8988T (cell line): ENCODE results near the gene ESAM.

Source experiments
- DNase-seq: peaks from one replicate; pipeline ENCODE4 v3.0.0; 2011

ESAM gene

DNA sequence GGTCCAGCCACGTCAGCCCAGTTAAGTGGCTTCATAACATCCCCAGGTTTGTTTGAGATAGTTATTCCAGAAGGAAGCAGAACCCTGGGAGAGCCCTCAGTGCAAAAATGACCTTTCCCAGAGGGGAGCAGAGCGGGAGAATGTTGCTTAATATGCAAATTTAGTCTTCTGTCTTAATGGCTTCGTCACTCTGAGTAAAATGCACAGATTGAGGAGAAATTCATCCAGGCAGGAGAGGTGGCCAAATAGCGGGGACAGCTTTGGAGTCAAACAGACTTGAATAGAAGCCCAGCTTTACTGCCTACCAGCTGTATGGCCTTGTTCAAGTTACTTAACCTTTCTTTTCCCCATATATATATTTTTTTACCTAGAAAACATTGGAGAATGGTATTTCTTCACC lies 34.6 kb downstream of the ESAM start:
- DNase-seq, result no peak

DNA sequence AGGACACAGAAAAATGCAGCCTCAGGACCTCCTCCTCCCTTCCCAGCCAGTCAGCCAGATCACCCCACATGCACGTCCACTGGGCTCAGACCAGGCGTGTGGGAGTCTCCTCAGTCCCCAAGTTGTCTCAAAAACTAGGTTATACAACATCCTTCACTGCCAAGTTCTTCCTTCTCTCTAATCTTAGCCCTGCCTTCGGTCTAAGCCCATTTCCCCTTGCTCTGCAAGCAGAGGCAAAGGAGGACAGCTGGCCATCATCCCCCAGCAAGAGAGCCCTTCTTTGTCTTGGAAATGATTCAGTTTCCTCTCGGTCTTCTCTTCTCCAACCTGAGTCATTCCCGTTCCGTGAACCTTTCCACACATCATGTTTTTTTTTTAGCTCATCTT lies 36.4 kb downstream of the ESAM start:
- no peak for DNase-seq

DNA sequence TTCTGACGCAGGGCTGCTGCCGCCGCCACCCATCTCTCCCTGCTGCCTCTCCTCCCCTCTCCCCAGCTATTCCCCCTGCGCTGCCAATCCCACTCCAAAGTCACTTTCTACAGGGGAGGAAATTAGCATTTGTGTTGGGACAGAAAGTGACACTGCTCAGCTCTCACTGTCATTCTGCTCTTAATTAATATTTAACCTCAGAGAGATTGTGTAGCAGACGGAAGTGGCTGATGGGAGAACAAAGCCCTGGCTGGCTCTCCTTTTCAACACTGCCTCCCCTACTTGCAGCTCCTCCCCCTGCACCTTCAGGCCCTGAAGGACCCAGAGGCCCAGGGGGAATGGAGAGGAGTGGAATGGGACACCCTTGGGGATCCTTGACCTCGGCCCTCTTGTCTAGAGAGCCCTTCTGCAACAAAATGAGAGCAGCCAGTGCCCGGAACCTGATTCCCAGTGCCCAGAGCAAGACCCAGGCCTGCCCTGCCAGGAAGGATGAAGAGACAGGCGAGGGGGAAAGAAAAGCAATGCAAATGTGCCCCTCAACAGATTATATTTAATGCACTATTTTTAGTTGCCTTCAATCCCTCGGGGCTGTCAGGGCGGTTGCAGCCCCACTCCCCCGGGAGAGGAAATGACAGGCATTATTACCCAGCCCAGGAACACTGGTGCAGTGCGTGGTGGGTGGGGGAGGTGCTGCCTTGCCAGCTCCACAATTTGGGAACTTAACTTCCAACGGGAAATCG lies 36.9 kb downstream of the ESAM start:
- DNase-seq, result no peak

GRCh38 chr11:124722176-124722575 lies 39.9 kb downstream of the ESAM start:
- DNase-seq, result no peak

DNA sequence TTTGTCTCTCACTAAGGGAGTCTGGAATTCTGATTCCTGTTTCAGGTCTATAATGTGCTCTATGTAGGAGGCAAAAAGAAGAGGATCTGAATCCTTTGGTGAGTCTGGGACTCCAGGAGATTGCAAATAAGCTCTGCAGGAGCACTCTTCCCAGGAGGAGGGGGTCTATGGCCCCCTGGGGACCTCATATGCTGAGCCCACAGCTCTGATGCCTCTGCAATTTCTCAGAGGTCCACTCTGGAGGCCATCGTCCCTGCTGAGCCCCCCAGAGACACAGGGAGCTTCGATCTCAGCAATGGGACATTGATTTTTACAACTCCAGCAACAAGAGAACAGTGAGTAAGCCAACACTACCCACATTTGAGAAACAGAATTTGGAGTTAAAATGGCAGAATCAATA lies 42.6 kb downstream of the ESAM start:
- DNase-seq, result no peak

DNA sequence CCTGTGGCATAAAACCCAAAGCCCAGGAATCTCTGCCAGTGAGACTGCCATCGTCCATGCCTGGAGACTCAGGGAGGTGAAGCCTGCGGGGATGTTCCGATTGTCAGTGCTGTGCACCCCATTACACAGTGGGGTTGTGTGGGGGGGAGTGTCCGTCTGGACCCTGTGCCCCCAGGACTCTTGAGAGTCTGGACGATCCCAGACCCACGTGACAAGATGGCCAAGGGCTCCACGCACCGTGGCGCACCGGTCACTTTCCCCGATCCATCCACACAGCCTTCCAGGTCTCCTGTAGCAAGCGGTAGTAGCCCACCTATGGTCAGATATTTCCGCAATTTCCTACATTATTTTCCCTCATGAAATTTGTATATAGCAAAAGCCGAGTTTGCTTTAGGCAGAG lies 43.3 kb downstream of the ESAM start:
- DNase-seq, result no peak

- DNase-seq, result no peak
Measured at GRCh38 chr11:124717786-124718651, 44.1 kb downstream of the ESAM start.

GRCh38 chr11:124717421-124717785 lies 44.7 kb downstream of the ESAM start:
- no peak for DNase-seq

DNA sequence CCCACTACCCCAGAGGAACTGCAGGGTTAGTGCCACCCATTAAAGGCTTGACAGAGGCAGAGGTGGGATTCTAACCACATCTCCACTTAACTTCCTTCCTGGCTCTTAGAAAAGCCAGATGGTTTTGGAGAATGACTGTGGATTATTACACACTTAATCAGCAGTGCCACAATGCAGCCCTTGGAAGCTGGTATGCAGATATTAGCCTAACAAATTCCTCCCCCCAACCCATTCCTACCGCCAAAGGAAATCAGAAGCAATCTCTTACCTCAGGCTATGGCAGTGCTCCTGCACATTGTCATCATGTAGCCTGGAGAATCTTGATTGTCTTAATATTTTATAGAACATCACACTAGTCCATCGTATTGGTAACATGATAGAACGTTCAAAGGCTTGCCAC lies 45.5 kb downstream of the ESAM start:
- DNase-seq, result no peak

- DNase-seq, result no peak
Measured at GRCh38 chr11:124712392-124712791, 49.7 kb downstream of the ESAM start.

- no peak for DNase-seq
Measured at GRCh38 chr11:124707829-124708228, 54.3 kb downstream of the ESAM start.
